Adrenal gland (tissue), 12 donors: ENCODE results near the gene OLFM1. TPM values are rescaled to one million over a fixed set of nuclear protein-coding genes. Genes with fewer than 3 reads are reported as not detected.

Experiments
- DNase-seq, 7 donors: peaks; one replicate each; pipeline ENCODE4 v3.0.0-alpha.2; 2019 to 2020
- H3K27ac ChIP-seq, 5 donors: fragments of 200-600 bp; sonication (generic) in 4 of 5; 1 replicate in 3 of 5; 2 replicates in 2 of 5; pipeline versions ENCODE4 v1.5.1 to v1.8.0; 2016 to 2020; ENCODE audit warnings: mild to moderate bottlenecking in 1 of 5
- H3K27me3 ChIP-seq: fragments of 200-600 bp; 2 replicates; pipeline ENCODE4 v1.8.0; 2021
- H3K36me3 ChIP-seq, 2 donors: fragments of 200-600 bp; replicated peaks in 1 of 2; 1 replicate in 1 of 2; 2 replicates in 1 of 2; pipeline versions ENCODE4 v1.5.1 to v1.8.0; 2018 to 2022
- H3K4me1 ChIP-seq, 2 donors: fragments of 200-600 bp; replicated peaks in 1 of 2; 1 replicate in 1 of 2; 2 replicates in 1 of 2; pipeline versions ENCODE4 v1.5.1 to v1.8.0; 2018 to 2021
- H3K4me3 ChIP-seq, 4 donors: fragments of 200-600 bp; sonication (generic) in 3 of 4; one replicate each; pipeline ENCODE4 v1.5.1; 2016 to 2018
- H3K9me3 ChIP-seq, 3 donors: fragments of 200-600 bp; sonication (generic) in 1 of 3; replicated peaks in 1 of 3; 1 replicate in 2 of 3; 2 replicates in 1 of 3; pipeline versions ENCODE4 v1.5.1 to v1.8.0; 2016 to 2021
- POLR2A ChIP-seq, 2 donors: fragments of 450-650 bp; IDR thresholded peaks; one replicate each; pipeline ENCODE4 v1.6.1; 2017; ENCODE audit warnings: antibody characterized with exemption in 2 of 2, mild to moderate bottlenecking in 2 of 2, moderate library complexity in 1 of 2
- WGBS, 4 donors: extraction: QIAGEN DNeasy Blood & Tissue Kit in 2 of 4; methylation state at CpG; one replicate each; pipeline versions ENCODE4 v1.1.5 to v1.1.7; 2013 to 2017; 5-methylcytosine and 5-hydroxymethylcytosine counted together
- intact Hi-C, 2 donors: fragments of 100-400 bp; cut with DNase I; formaldehyde crosslinking; loops; one replicate each; pipeline versions ENCODE4 v1.14.1 to v1.15.0; 2022 to 2023
- polyA plus RNA-seq, 3 donors: library from polyadenylated mRNA; stranded (reverse); fragments of 200-250 nt in 2 of 3; fragments of 350-450 nt in 1 of 3; fragmentation: Illumina TruSeq in 1 of 3; extraction: RNeasy Lipid Tissue Mini Kit (QIAGEN cat#74804) in 1 of 3; gene quantifications; one replicate each; pipeline ENCODE4 v1.2.3, GENCODE V29; 2013 to 2014
- total RNA-seq, 9 donors: library from RNA; depleted of rRNA in 4 of 9; stranded (reverse); fragments of >200 nt in 4 of 9; fragments of 120-200 nt in 1 of 9; fragmentation: NEBNext Ultra II Directional in 1 of 9; extraction: Animal tissue kit (Norgen Biotek cat#: 25700) in 1 of 9; gene quantifications; one replicate each; pipeline versions ENCODE4 v1.1.0 to v1.2.4, GENCODE V29; 2013 to 2023
- TF ChIP-seq, protein P1 (sequence below), 6 experiments: fragments of 450-650 bp in 4 of 6; fragments of 200-600 bp in 2 of 6; sonication (generic) in 1 of 6; IDR thresholded peaks; 1 replicate in 5 of 6; 2 replicates in 1 of 6; pipeline versions ENCODE4 v1.5.1 to v1.8.0; 2016 to 2021; ENCODE audit warnings: antibody characterized with exemption in 6 of 6, mild to moderate bottlenecking in 2 of 6, moderate library complexity in 1 of 6
- donor health status: healthy with polysubstance abuse.
- donor health status: Bipolar disorder and iron deficiency.
- donor health status: DM: yes; HTN: yes; CAD: no.
- donor health status: DM: no; HTN: no; CAD: no.
- donor health status: DM: no; HTN: no; CAD: no.
- donor health status: DM: yes; HTN: yes; CAD: no.

The OLFM1 gene
- total and polyA plus RNA-seq, 12 donors: 2.5 to 48.0 (median 28.0) TPM

DNA sequence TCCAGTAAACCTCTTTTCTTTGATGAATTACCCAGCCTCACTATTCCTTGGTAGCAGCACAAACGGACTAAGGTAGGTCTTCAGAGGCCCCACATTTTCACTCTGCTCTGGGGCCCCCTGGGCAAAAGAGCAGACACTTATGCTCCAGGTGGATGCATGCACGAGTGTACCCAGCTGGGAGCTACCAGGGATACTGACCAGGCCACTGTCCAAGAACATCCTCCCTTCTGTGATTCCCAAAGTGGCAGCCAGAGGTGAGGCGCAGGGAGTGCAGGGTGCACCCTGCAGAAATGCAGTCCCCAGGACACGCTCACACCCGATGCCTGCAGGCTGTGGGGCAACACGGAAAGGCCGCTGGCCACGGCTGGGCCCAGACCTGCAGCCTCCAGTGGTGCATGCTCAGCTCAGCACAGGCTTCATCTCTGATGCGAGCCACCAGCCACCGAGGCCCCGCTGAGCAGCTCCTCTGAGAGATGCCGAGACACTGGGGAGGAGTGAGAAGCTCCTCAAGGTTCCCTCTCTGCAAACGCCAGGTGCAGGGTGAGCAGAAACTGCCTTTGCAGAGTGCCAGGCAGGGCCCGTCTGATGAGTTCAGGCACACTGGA, 48.1 kb upstream of the OLFM1 start:
- no peaks in the 10 kb centered on the region for H3K9me3 ChIP-seq
- H3K27me3 ChIP-seq: no peaks in the 10 kb centered on the region
- no peak overlapping the region for H3K27ac ChIP-seq
- intact Hi-C loops: no loop called here
- no peaks in the 10 kb centered on the region for H3K4me1 ChIP-seq
- DNase-seq: peak in 1 of 7 donors; percentile 14
- TF ChIP-seq, protein P1, sequence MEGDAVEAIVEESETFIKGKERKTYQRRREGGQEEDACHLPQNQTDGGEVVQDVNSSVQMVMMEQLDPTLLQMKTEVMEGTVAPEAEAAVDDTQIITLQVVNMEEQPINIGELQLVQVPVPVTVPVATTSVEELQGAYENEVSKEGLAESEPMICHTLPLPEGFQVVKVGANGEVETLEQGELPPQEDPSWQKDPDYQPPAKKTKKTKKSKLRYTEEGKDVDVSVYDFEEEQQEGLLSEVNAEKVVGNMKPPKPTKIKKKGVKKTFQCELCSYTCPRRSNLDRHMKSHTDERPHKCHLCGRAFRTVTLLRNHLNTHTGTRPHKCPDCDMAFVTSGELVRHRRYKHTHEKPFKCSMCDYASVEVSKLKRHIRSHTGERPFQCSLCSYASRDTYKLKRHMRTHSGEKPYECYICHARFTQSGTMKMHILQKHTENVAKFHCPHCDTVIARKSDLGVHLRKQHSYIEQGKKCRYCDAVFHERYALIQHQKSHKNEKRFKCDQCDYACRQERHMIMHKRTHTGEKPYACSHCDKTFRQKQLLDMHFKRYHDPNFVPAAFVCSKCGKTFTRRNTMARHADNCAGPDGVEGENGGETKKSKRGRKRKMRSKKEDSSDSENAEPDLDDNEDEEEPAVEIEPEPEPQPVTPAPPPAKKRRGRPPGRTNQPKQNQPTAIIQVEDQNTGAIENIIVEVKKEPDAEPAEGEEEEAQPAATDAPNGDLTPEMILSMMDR (IDR thresholded peaks at IDR 0.05): no peak
- no peak for TF ChIP-seq POLR2A (IDR thresholded peaks at IDR 0.05)
- no peak overlapping the region for H3K4me3 ChIP-seq
- H3K36me3 ChIP-seq: no peaks in the 10 kb centered on the region
- WGBS, 4 donors: 73 to 90% (median 78%) methylated on average over 5 to 14 of the region's 14 CpGs

- WGBS, 4 donors: 66 to 80% (median 70%) methylated on average over 8 to 9 of the region's 9 CpGs
Measured at GRCh38 chr9:135039916-135040645, 47.4 kb upstream of the OLFM1 start.

DNA sequence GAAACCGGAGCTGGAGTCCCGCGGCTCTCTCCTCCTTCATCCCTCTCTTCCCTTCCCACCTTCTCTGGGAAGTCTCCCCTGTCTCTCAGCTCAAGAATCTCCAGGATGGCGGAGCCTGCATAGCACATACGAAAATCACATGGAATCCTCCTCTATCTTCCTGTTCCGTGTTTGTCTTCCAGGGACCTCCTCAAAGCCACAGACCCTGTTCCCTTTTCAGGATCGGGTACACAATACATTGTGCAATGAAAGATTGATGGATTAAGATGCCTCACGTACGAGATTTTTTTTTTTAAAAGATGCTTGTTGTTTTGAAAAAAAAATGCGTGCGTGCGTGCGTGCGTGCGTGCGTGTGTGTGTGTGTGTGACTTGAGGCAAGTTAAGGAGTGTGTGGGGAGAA, 46.6 kb upstream of the OLFM1 start:
- intact Hi-C loops: no loop called here
- Histone ChIP-seq H3K27me3 (no peaks in the 10 kb centered on the region), H3K27ac (no peak overlapping the region), H3K4me1 (no peaks in the 10 kb centered on the region), H3K9me3 (no peaks in the 10 kb centered on the region), H3K36me3 (no peaks in the 10 kb centered on the region), H3K4me3 (no peak overlapping the region)
- WGBS, 4 donors: 64 to 81% (median 72%) methylated on average over 16 of the region's 16 CpGs
- no peak for DNase-seq
- TF ChIP-seq, protein P1 (IDR thresholded peaks at IDR 0.05): no peak
- no peak for TF ChIP-seq POLR2A (IDR thresholded peaks at IDR 0.05)

More at GRCh38 chr9:135039916-135040645, 47.4 kb upstream of the OLFM1 start:
- no peak overlapping the region for H3K27ac ChIP-seq
- H3K27me3 ChIP-seq: no peaks in the 10 kb centered on the region
- H3K9me3 ChIP-seq: no peaks in the 10 kb centered on the region
- intact Hi-C loops: no loop called here
- H3K4me3 ChIP-seq: no peak overlapping the region
- no peaks in the 10 kb centered on the region for H3K36me3 ChIP-seq
- peak in 1 of 7 donors; percentile 27 for DNase-seq
- TF ChIP-seq, protein P1 (IDR thresholded peaks at IDR 0.05): no peak
- no peak for TF ChIP-seq POLR2A (IDR thresholded peaks at IDR 0.05)
- H3K4me1 ChIP-seq: no peaks in the 10 kb centered on the region

DNA sequence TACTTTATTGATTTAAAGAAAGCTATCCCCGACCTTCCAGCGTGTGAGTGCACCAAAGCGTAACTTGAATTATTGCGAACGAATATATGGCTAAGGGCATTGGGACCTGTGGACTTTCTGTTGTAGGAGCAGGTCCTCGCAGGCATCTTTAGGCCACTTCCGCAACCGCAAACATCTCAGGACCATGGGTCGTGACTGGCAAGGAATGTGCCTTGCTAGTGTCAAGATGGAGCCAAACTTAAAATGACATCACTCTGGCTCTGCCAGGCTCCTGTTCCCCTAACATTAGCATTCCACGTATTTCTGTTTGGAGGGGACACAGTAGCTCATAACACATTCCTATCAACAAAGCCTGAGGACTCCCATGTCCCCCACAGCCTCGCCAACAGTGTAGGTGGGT, 44.1 kb upstream of the OLFM1 start:
- WGBS, 4 donors: 78 to 88% (median 84%) methylated on average over 9 to 11 of the region's 11 CpGs
- H3K4me3 ChIP-seq: no peak overlapping the region
- intact Hi-C loops: no loop called here
- H3K27ac ChIP-seq: no peak overlapping the region
- H3K4me1 ChIP-seq: no peaks in the 10 kb centered on the region
- DNase-seq: peak in 1 of 7 donors; percentile 7
- no peak for TF ChIP-seq POLR2A (IDR thresholded peaks at IDR 0.05)
- TF ChIP-seq, protein P1 (IDR thresholded peaks at IDR 0.05): no peak
- no peaks in the 10 kb centered on the region for H3K36me3 ChIP-seq
- H3K27me3 ChIP-seq: peaks cover 4% of the 10 kb centered on the region
- H3K9me3 ChIP-seq: no peaks in the 10 kb centered on the region
